Measurements from ENCODE around the gene AGBL4.

- no peak for TF ChIP-seq ZNF274 (CRISPR knock-in tag; IDR thresholded peaks at IDR 0.05)
- TF ChIP-seq STAT6 (CRISPR knock-in tag; IDR thresholded peaks at IDR 0.05; ENCODE audit: borderline replicate concordance): no peak
- TF ChIP-seq FOXA1 (IDR thresholded peaks at IDR 0.05): no peak
- TF ChIP-seq FOXA1 (CRISPR knock-in tag; IDR thresholded peaks at IDR 0.05): no peak
Observed at GRCh38 chr1:49234988-49235387, 788.8 kb downstream of the AGBL4 start.
